Activated T-helper 17 cell treated with anti-CD3 and anti-CD28 coated beads, Interleukin-2, amount 50 U/mL, for 72 hours (primary cell): ENCODE results near the gene MRLN. TPM values are rescaled to one million over a fixed set of nuclear protein-coding genes. Genes with fewer than 3 reads are reported as not detected.
"Not testable (repeated sequence)": the region's sequence is repeated elsewhere in the genome, so short reads cannot be mapped to it uniquely, and the experiment has no call there.

Experiments
- ATAC-seq: fragments of 150-1000 bp; cut with Tn5 transposase; replicated peaks from 2 replicates; pipeline ENCODE4 v1.10.0; 2021; ENCODE audit warnings: mild to moderate bottlenecking, moderate library complexity
- H3K27ac Mint-ChIP-seq: one replicate; pipeline ENCODE4 v1.8.0; 2022; ENCODE audit warnings: mixed read lengths
- H3K27me3 Mint-ChIP-seq: one replicate; pipeline ENCODE4 v1.8.0; 2022; ENCODE audit warnings: mixed read lengths
- H3K36me3 Mint-ChIP-seq: one replicate; pipeline ENCODE4 v1.8.0; 2022; ENCODE audit warnings: low read depth, mild to moderate bottlenecking, mixed read lengths
- H3K4me1 Mint-ChIP-seq: one replicate; pipeline ENCODE4 v1.8.0; 2022; ENCODE audit warnings: mixed read lengths
- H3K4me3 Mint-ChIP-seq: one replicate; pipeline ENCODE4 v1.8.0; 2022; ENCODE audit warnings: mild to moderate bottlenecking, mixed read lengths
- H3K9me3 Mint-ChIP-seq: one replicate; pipeline ENCODE4 v1.8.0; 2022; ENCODE audit warnings: mixed read lengths
- total RNA-seq, 2 donors: library from RNA; stranded (reverse); gene quantifications; one replicate each; pipeline ENCODE4 v1.2.3, GENCODE V29; 2022

The MRLN gene
- total RNA-seq, 2 donors from 2014 or later = 0.74 TPM; not detected in 1

- H3K27ac Mint-ChIP-seq = no peak overlapping the region
- H3K36me3 Mint-ChIP-seq = no peaks in the 10 kb centered on the region
- H3K4me1 Mint-ChIP-seq = no peaks in the 10 kb centered on the region
- no peaks in the 10 kb centered on the region for H3K27me3 Mint-ChIP-seq
- peaks cover 4% of the 10 kb centered on the region for H3K9me3 Mint-ChIP-seq
- no peak for ATAC-seq
- H3K4me3 Mint-ChIP-seq = no peak overlapping the region
These were observed 17.4 kb upstream of the MRLN start for GRCh38 chr10:59770689-59771088.

GRCh38 chr10:59762505-59762904, 9.2 kb upstream of the MRLN start:
- Mint-ChIP-seq H3K4me3 (no peak overlapping the region), H3K9me3 (no peaks in the 10 kb centered on the region)
- ATAC-seq = no peak

GRCh38 chr10:59757966-59758365, 4.7 kb upstream of the MRLN start:
- H3K27me3 Mint-ChIP-seq = peaks cover 6% of the 10 kb centered on the region
- H3K4me1 Mint-ChIP-seq = no peaks in the 10 kb centered on the region

More at GRCh38 chr10:59762505-59762904, 9.2 kb upstream of the MRLN start:
- H3K4me1 Mint-ChIP-seq = no peaks in the 10 kb centered on the region
- H3K36me3 Mint-ChIP-seq = no peaks in the 10 kb centered on the region
- H3K27ac Mint-ChIP-seq = no peak overlapping the region
- no peaks in the 10 kb centered on the region for H3K27me3 Mint-ChIP-seq

DNA sequence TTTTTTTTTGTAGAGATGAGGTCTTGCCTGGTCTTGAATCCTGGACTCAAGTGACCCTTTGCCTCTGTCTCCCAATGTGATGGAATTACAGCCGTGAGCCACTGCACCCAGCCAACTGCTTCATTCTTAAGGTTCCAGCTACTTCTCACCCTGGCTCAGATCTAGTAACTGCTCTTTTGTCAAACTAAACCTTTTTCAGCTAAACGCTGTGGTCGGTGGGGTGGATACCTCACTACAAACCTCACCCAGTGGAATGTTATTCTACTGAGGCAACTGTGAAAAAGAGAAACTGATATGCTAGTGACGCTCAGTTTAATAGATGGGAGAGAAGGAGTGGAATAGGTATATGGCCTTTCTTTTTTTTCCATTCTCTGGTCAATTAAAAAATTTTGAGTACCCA, 1.7 kb upstream of the MRLN start:
- H3K36me3 Mint-ChIP-seq = no peaks in the 10 kb centered on the region
- H3K27me3 Mint-ChIP-seq = peaks cover 14% of the 10 kb centered on the region
- H3K9me3 Mint-ChIP-seq = no peaks in the 10 kb centered on the region
- no peaks in the 10 kb centered on the region for H3K4me1 Mint-ChIP-seq
- no peak overlapping the region for H3K27ac Mint-ChIP-seq
- ATAC-seq = no peak
- no peak overlapping the region for H3K4me3 Mint-ChIP-seq

More at GRCh38 chr10:59757966-59758365, 4.7 kb upstream of the MRLN start:
- no peak overlapping the region for H3K27ac Mint-ChIP-seq
- H3K9me3 Mint-ChIP-seq = no peaks in the 10 kb centered on the region
- H3K4me3 Mint-ChIP-seq = no peak overlapping the region
- no peak for ATAC-seq
- H3K36me3 Mint-ChIP-seq = no peaks in the 10 kb centered on the region

GRCh38 chr10:59752278-59752940, 846 bp downstream of the MRLN start:
- H3K27ac Mint-ChIP-seq = no peak overlapping the region
- no peaks in the 10 kb centered on the region for H3K9me3 Mint-ChIP-seq
- no peak for ATAC-seq
- H3K4me1 Mint-ChIP-seq = no peaks in the 10 kb centered on the region
- peaks cover 24% of the 10 kb centered on the region for H3K27me3 Mint-ChIP-seq
- H3K36me3 Mint-ChIP-seq = no peaks in the 10 kb centered on the region
- no peak overlapping the region for H3K4me3 Mint-ChIP-seq

GRCh38 chr10:59750155-59750945, 2.9 kb downstream of the MRLN start:
- no peaks in the 10 kb centered on the region for H3K4me1 Mint-ChIP-seq
- peaks cover 24% of the 10 kb centered on the region for H3K27me3 Mint-ChIP-seq
- no peaks in the 10 kb centered on the region for H3K36me3 Mint-ChIP-seq
- no peaks in the 10 kb centered on the region for H3K9me3 Mint-ChIP-seq
- ATAC-seq = no peak
- H3K4me3 Mint-ChIP-seq = no peak overlapping the region
- H3K27ac Mint-ChIP-seq = no peak overlapping the region

DNA sequence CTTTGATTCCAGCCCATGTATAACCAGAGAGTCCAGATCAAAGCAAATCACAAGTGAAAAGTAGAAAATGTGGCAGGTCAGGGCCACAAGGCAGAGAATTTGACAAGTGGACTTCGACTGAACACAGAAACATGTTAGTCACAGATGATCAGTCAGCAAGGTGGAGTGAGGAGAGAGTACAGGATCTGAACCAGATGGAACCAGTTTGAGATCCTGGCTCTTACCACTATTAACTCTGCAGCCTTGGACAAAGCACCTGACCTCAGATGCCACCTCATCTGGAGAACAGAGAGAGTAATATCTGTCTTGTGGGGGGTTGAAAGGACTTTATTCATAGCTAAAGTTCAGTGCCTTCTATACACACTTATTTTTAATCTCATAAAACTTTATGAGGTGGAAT, 4.4 kb downstream of the MRLN start:
- H3K27me3 Mint-ChIP-seq = peaks cover 24% of the 10 kb centered on the region
- H3K27ac Mint-ChIP-seq = no peak overlapping the region
- no peak overlapping the region for H3K4me3 Mint-ChIP-seq
- no peaks in the 10 kb centered on the region for H3K36me3 Mint-ChIP-seq
- no peaks in the 10 kb centered on the region for H3K4me1 Mint-ChIP-seq
- no peaks in the 10 kb centered on the region for H3K9me3 Mint-ChIP-seq
- ATAC-seq = no peak

GRCh38 chr10:59745163-59745650, 8.0 kb downstream of the MRLN start:
- H3K36me3 Mint-ChIP-seq = no peaks in the 10 kb centered on the region
- no peak for ATAC-seq
- no peaks in the 10 kb centered on the region for H3K4me1 Mint-ChIP-seq
- no peaks in the 10 kb centered on the region for H3K9me3 Mint-ChIP-seq
- H3K27me3 Mint-ChIP-seq = peaks cover 13% of the 10 kb centered on the region
- H3K4me3 Mint-ChIP-seq = no peak overlapping the region
- no peak overlapping the region for H3K27ac Mint-ChIP-seq

GRCh38 chr10:59744762-59745161, 8.5 kb downstream of the MRLN start:
- H3K9me3 Mint-ChIP-seq, ATAC-seq, H3K4me1 Mint-ChIP-seq, H3K36me3 Mint-ChIP-seq, H3K4me3 Mint-ChIP-seq, H3K27ac Mint-ChIP-seq: not testable (repeated sequence)
- peaks cover 12% of the 10 kb centered on the region for H3K27me3 Mint-ChIP-seq

GRCh38 chr10:59744156-59744555, 9.1 kb downstream of the MRLN start:
- H3K9me3 Mint-ChIP-seq, H3K4me3 Mint-ChIP-seq, H3K36me3 Mint-ChIP-seq, H3K4me1 Mint-ChIP-seq, ATAC-seq, H3K27ac Mint-ChIP-seq: not testable (repeated sequence)
- H3K27me3 Mint-ChIP-seq = peaks cover 12% of the 10 kb centered on the region

DNA sequence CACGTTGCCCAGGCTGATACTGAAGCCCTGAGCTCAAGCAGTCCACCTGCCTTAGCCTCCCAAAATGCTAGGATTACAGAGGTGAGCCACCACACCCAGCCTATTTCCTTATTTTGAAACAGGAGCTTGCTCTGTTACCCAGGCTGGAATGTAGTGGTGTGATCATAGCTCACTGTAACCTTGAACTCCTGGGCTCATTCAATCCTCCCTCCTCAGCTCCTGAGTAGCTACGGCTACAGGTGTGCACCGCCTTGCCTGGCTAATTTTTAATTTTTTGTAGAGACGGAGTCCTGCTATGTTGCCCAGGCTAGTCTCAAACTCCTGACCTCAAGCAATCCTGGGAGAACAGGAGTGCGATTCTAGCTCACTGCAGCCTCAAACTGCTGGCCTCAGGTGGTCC, 11.7 kb downstream of the MRLN start:
- H3K27me3 Mint-ChIP-seq = peaks cover 4% of the 10 kb centered on the region
- H3K4me1 Mint-ChIP-seq = no peaks in the 10 kb centered on the region
- no peak overlapping the region for H3K4me3 Mint-ChIP-seq
- no peaks in the 10 kb centered on the region for H3K9me3 Mint-ChIP-seq
- no peak overlapping the region for H3K27ac Mint-ChIP-seq
- H3K36me3 Mint-ChIP-seq = no peaks in the 10 kb centered on the region
- ATAC-seq = no peak

DNA sequence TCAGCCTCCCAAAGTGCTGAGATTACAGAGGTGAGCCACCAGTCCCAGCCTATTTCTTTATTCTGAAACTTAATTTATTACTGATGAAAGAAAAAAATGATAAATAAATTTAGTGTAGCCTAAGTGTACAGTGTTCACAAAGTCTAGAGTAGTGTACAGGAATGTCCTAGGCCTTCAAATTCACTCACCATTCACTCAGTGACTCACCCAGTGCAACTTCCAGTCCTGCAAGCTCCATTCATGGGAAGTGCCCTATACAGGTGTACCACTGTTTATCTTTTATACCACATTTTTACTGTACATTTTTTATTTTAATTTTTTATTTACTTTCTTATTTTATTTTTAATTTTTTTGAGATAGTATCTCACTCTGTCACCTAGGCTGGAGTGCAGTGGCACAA, 12.2 kb downstream of the MRLN start:
- Mint-ChIP-seq H3K36me3 (no peaks in the 10 kb centered on the region), H3K4me1 (no peaks in the 10 kb centered on the region), H3K9me3 (no peaks in the 10 kb centered on the region), H3K27ac (no peak overlapping the region), H3K27me3 (peaks cover 4% of the 10 kb centered on the region), H3K4me3 (no peak overlapping the region)
- ATAC-seq = no peak

GRCh38 chr10:59736749-59737148, 16.5 kb downstream of the MRLN start:
- Mint-ChIP-seq H3K4me1 (peaks cover 11% of the 10 kb centered on the region), H3K27ac (no peak overlapping the region), H3K27me3 (peaks cover 17% of the 10 kb centered on the region), H3K36me3 (no peaks in the 10 kb centered on the region), H3K4me3 (no peak overlapping the region), H3K9me3 (no peaks in the 10 kb centered on the region)
- ATAC-seq = no peak

GRCh38 chr10:59735296-59735695, 18.0 kb downstream of the MRLN start:
- Mint-ChIP-seq H3K4me3 (no peak overlapping the region), H3K27me3 (peaks cover 17% of the 10 kb centered on the region), H3K9me3 (no peaks in the 10 kb centered on the region), H3K4me1 (peaks cover 11% of the 10 kb centered on the region), H3K27ac (no peak overlapping the region), H3K36me3 (no peaks in the 10 kb centered on the region)
- no peak for ATAC-seq

DNA sequence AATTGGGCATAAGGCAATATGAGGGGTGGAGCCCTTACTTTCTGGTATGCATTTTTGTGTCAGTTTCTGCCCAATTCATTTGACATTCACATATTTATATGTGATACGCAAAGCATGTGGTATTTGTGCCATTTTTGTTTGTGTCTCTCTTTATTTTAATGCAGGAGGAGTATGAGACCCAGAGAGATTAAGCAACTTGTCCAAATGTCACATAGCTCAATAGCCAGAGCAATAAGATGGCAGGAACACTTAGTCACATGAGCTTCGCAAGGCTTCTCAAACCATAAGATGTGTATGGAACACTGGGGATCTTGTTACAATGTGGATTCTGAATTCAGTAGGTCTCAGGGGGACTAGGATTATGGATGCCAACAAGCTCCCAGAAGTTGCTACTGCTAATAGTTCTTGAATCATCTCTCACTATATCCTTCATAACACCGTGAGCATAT, 19.2 kb downstream of the MRLN start:
- no peak overlapping the region for H3K27ac Mint-ChIP-seq
- no peaks in the 10 kb centered on the region for H3K36me3 Mint-ChIP-seq
- ATAC-seq = no peak
- peaks cover 17% of the 10 kb centered on the region for H3K27me3 Mint-ChIP-seq
- H3K4me1 Mint-ChIP-seq = peaks cover 11% of the 10 kb centered on the region
- H3K4me3 Mint-ChIP-seq = no peak overlapping the region
- H3K9me3 Mint-ChIP-seq = no peaks in the 10 kb centered on the region
